NCI-H1417 (cell line): ENCODE results near the gene SIRT4.
"Not testable (repeated sequence)": the region's sequence is repeated elsewhere in the genome, so short reads cannot be mapped to it uniquely, and the experiment has no call there.

Source experiments
- DNase-seq, 3 experiments: peaks; one replicate each; lab custom pipeline; 2025; lab: John Stamatoyannopoulos, UW

The SIRT4 gene

GRCh38 chr12:120335447-120335846, 33.3 kb downstream of the SIRT4 start:
- peak; percentile 33 to 65 (median 34) for DNase-seq

DNA sequence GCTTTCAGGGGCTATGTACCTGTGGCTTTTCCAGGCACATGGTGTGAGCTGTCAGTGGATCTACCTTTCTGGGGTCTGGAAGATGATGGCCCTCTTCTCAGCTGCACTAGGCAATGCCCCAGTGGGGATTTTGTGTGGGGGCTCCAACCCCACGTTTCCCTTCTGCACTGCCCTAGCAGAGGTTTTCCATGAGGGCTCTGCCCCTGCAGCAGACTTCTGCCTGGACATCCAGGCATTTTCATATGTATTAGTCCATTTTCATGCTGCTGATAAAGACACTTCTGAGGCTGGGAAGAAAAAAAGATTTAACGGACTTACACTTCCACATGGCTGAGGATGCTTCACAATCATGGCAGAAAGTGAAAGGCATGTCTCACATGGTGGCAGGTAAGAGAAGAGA, 34.3 kb downstream of the SIRT4 start:
- not testable (repeated sequence) for DNase-seq

DNA sequence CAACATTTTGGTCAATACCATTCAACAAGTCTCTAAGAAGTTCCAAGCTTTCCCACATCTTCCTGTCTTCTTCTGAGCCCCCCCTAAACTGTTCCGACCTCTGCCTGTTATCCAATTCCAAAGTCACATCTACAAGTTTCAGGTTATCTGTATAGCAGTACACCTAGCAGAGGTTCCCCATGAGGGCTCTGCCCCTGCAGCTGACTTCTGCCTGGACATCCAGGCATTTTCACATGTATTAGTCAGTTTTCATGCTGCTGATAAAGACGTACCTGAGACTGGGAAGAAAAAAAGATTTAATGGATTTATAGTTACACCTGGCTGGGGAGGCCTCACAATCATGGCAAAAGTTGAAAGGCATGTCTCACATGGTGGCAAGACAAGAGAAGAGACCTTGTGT, 35.6 kb downstream of the SIRT4 start:
- DNase-seq: no peak

GRCh38 chr12:120339256-120339655, 37.1 kb downstream of the SIRT4 start:
- DNase-seq: no peak

GRCh38 chr12:120342175-120343038, 40.3 kb downstream of the SIRT4 start:
- DNase-seq: no peak

DNA sequence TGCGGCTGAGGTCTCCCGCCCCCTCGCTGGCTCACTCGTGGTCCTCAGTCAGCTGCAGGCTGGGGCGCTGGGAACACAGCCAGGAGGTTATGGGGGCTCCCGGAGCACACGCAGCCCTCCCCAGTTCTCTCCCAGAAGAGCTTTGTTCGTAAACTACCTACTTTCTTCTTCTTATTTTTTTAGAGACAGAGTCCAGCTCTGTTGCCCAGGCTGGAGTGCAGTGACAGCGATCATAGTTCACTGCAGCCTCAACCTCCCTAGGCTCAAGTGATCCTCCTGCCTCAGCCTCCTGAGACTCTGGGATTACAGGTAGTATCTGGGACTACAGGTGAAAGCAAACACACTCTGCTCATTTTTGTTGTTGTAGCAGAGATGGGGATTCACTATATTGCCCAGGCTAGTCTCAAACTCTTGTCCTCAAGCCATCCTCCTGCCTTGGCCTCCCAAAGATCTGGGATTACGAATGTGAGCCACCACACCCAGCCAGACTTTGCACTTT, 41.0 kb downstream of the SIRT4 start:
- no peak for DNase-seq

DNA sequence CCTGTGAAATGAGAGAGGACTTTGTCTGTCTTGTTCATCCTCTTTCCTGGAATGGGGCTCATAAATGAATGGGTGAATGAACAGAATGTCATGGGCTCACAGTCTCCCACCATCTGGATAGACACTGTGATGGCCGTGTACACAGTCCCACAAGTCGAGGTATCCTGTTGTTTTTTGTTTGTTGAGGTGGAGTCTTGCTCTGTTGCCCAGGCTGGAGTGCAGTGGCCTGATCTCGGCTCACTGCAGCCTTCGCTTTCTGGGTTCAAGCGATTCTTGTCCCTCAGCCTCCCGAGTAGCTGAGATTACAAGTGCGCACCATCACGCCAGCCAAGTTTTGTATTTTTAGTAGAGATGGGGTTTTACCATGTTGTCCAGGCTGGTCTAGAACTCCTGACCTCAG, 41.6 kb downstream of the SIRT4 start:
- DNase-seq: no peak

GRCh38 chr12:120346031-120346430, 43.9 kb downstream of the SIRT4 start:
- no peak for DNase-seq

- no peak for DNase-seq
Observed at GRCh38 chr12:120346681-120347080, 44.6 kb downstream of the SIRT4 start.

- no peak for DNase-seq
Observed at GRCh38 chr12:120347766-120348165, 45.6 kb downstream of the SIRT4 start.

GRCh38 chr12:120350576-120351350, 48.6 kb downstream of the SIRT4 start:
- DNase-seq: no peak

- DNase-seq: no peak
Observed at GRCh38 chr12:120352117-120352516, 50.0 kb downstream of the SIRT4 start.

DNA sequence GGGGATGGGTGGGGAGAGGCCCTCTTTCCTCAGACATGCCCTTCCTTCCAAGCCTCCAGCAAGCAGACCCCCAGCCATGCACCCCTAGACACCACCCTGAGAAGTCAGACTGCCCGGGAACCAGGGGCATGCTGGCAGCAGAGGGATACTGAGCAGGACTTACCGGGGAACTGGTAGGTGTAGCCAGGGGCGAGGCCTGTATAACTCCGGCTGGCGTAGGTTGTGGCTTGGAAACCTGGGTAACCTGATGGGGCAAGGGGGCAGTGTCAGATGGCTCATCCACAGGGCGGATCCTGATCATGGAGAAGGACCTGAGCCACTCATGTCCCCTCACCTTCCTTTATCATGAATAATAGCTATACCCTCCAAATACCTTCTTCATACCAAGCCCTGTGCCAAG, 51.0 kb downstream of the SIRT4 start:
- no peak for DNase-seq

GRCh38 chr12:120353556-120354317, 51.6 kb downstream of the SIRT4 start:
- no peak for DNase-seq

DNA sequence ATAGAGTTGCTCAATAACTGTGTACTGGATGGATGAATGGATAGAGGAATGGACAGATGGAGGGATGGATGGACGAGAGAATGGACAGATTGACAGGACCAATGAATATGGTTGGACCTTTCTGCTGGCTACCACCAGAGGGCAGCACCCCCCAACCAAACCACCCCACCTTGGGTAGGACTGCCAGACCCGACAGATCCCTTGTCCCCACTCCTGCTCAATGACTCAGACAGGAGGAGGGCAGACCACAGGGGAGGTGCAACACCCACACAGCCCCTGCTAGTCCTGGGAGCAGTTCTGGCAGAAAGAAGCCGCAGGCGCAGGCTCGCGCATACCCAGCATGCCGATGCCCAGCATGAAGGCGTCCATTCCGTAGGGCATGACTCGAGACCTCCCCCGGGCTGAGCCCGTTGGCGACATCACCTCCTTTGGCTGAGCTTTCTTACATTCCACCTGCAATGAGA, 54.5 kb downstream of the SIRT4 start:
- DNase-seq: peak; percentile 56 to 82 (median 62)

- no peak for DNase-seq
Observed at GRCh38 chr12:120357104-120357503, 55.0 kb downstream of the SIRT4 start.

- DNase-seq: peak in 2 of 3 experiments; percentile 15 to 23
Observed at GRCh38 chr12:120358412-120359100, 56.4 kb downstream of the SIRT4 start.

- DNase-seq: no peak
Observed at GRCh38 chr12:120359128-120359527, 57.0 kb downstream of the SIRT4 start.

- DNase-seq: peak; percentile 98 to 99 (median 98)
Observed at GRCh38 chr12:120361506-120362208, 59.5 kb downstream of the SIRT4 start.
